Neural progenitor cell (in vitro differentiated cells): Measurements from ENCODE around the gene RRAS.

ENCODE experiments used
- CTCF ChIP-seq: fragments of 200-600 bp; sonication (generic); IDR thresholded peaks from 2 replicates; pipeline ENCODE4 v1.5.1; 2017; ENCODE audit warnings: antibody characterized with exemption, mild to moderate bottlenecking
- EZH2 ChIP-seq: fragments of 200-600 bp; sonication (generic); IDR thresholded peaks from 2 replicates; pipeline ENCODE4 v1.6.1; 2017; ENCODE audit warnings: antibody characterized with exemption, mild to moderate bottlenecking, moderate library complexity

DNA sequence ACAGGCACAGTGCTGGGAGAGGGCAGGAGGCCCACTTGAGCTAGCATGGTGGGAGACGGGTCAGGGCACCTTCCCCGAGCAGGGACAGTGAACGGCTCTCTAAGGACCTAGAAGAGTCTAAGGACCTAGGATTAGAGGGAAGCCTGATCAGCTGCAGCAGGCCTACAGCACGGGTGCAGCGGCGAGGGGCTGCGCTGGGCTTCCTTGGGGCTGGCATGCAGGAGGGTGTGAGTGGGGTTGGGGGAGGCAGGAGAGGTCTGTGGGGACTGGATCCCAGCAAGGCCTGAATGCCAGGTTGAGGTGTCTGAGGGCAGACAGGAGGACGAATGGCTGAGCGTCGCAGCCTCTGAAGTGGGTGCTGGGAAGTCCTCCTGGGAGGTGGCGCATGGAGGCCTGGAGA lies 5.6 kb upstream of the RRAS start:
- TF ChIP-seq EZH2 (no peak), CTCF (no peak)
